CD4-positive, CD25-positive, alpha-beta regulatory T cell (primary cell): ENCODE results near the gene SAPCD2. TPM values are rescaled to one million over a fixed set of nuclear protein-coding genes. Genes with fewer than 3 reads are reported as not detected.

Experiments used
- ATAC-seq, 2 donors: fragments of 150-1000 bp; cut with Tn5 transposase; one replicate each; pipeline ENCODE4 v1.10.0; 2021; ENCODE audit warnings: low read depth in 2 of 2, moderate number of reproducible peaks in 2 of 2, moderate library complexity in 1 of 2
- DNase-seq, 3 donors: peaks; one replicate each; pipeline versions ENCODE4 v3.0.0 to v3.0.0-alpha.2; 2012 to 2022; ENCODE audit warnings: mixed read lengths in 1 of 3
- H3K27ac ChIP-seq: one replicate; pipeline ENCODE4 v1.7.0; 2013; ENCODE audit warnings: mild to moderate bottlenecking, low read length; ENCODE audit not compliant: insufficient read depth, poor library complexity, severe bottlenecking
- H3K27me3 ChIP-seq: one replicate; pipeline ENCODE4 v1.7.0; 2013; ENCODE audit warnings: low read length; ENCODE audit not compliant: control insufficient read depth, insufficient read depth
- H3K36me3 ChIP-seq: one replicate; pipeline ENCODE4 v1.7.0; 2013; ENCODE audit warnings: mild to moderate bottlenecking, low read length, moderate library complexity; ENCODE audit not compliant: control insufficient read depth, insufficient read depth
- H3K4me1 ChIP-seq: 2 replicates; pipeline ENCODE4 v1.7.0; 2013; ENCODE audit warnings: mild to moderate bottlenecking, low read length; ENCODE audit not compliant: insufficient read depth, control insufficient read depth, poor library complexity, severe bottlenecking
- H3K4me3 ChIP-seq: one replicate; pipeline ENCODE4 v1.7.0; 2013; ENCODE audit warnings: low read depth, mild to moderate bottlenecking, low read length, moderate library complexity
- H3K9me3 ChIP-seq, 2 experiments: 1 replicate in 1 of 2; 2 replicates in 1 of 2; pipeline ENCODE4 v1.7.0; 2013; ENCODE audit warnings: low read length in 2 of 2, mild to moderate bottlenecking in 1 of 2, moderate library complexity in 1 of 2; ENCODE audit not compliant: control insufficient read depth in 2 of 2
- H3K27ac Mint-ChIP-seq, 3 donors: one replicate each; pipeline ENCODE4 v1.8.0; 2020 to 2022; ENCODE audit warnings: mild to moderate bottlenecking in 3 of 3, mixed read lengths in 3 of 3, moderate library complexity in 2 of 3
- H3K27me3 Mint-ChIP-seq: one replicate; pipeline ENCODE4 v1.8.0; 2022; ENCODE audit warnings: mild to moderate bottlenecking, mixed read lengths
- H3K36me3 Mint-ChIP-seq: one replicate; pipeline ENCODE4 v1.8.0; 2020; ENCODE audit warnings: mixed read lengths
- H3K4me1 Mint-ChIP-seq, 4 donors: one replicate each; pipeline ENCODE4 v1.8.0; 2020 to 2022; ENCODE audit warnings: mixed read lengths in 4 of 4, mild to moderate bottlenecking in 1 of 4
- H3K4me3 Mint-ChIP-seq, 4 donors: one replicate each; pipeline ENCODE4 v1.8.0; 2020 to 2022; ENCODE audit warnings: mild to moderate bottlenecking in 4 of 4, mixed read lengths in 4 of 4, moderate library complexity in 3 of 4
- H3K9me3 Mint-ChIP-seq, 7 donors: one replicate each; pipeline ENCODE4 v1.8.0; 2020 to 2022; ENCODE audit warnings: mixed read lengths in 7 of 7, mild to moderate bottlenecking in 3 of 7, moderate library complexity in 2 of 7
- polyA plus RNA-seq, 4 donors: library from polyadenylated mRNA; unstranded; fragments of 300-500 nt; fragmentation: Illumina TruSeq; gene quantifications; one replicate each; pipeline ENCODE4 v1.2.3, GENCODE V29; 2021
- total RNA-seq: library from RNA; stranded (reverse); gene quantifications from one replicate; pipeline ENCODE4 v1.2.3, GENCODE V29; 2022

The SAPCD2 gene
- total and polyA plus RNA-seq, 5 donors from 2014 or later: 0.09 to 1.2 (median 0.19) TPM

- ATAC-seq (peak; percentile 2 to 4), DNase-seq (no peak)
- Mint-ChIP-seq H3K4me3 (peak overlapping the region in 2 of 4 donors; percentile 53 to 74), H3K9me3 (no peaks in the 10 kb centered on the region), H3K27ac (no peak overlapping the region), H3K4me1 (peaks cover 0 to 13% (median 3%) of the 10 kb centered on the region in 4 donors), H3K27me3 (no peaks in the 10 kb centered on the region), H3K36me3 (no peaks in the 10 kb centered on the region)
- H3K27ac ChIP-seq: peak overlapping the region; percentile 72
- no peaks in the 10 kb centered on the region for H3K9me3 ChIP-seq
- no peak overlapping the region for H3K4me3 ChIP-seq
- no peaks in the 10 kb centered on the region for H3K36me3 ChIP-seq
- H3K27me3 ChIP-seq: no peaks in the 10 kb centered on the region
- H3K4me1 ChIP-seq: peaks cover 15% of the 10 kb centered on the region
Observed at GRCh38 chr9:137114220-137114612, 43.9 kb upstream of the SAPCD2 start.

GRCh38 chr9:137113385-137114159 is 43.2 kb upstream of the SAPCD2 start:
- H3K4me1 ChIP-seq: peaks cover 15% of the 10 kb centered on the region
- Mint-ChIP-seq H3K27me3 (no peaks in the 10 kb centered on the region), H3K4me3 (peak overlapping the region; percentile 44 to 88 (median 80)), H3K36me3 (no peaks in the 10 kb centered on the region), H3K27ac (no peak overlapping the region), H3K4me1 (peaks cover 0 to 10% (median 0%) of the 10 kb centered on the region in 4 donors), H3K9me3 (no peaks in the 10 kb centered on the region)
- H3K36me3 ChIP-seq: no peaks in the 10 kb centered on the region
- H3K4me3 ChIP-seq: no peak overlapping the region
- no peaks in the 10 kb centered on the region for H3K9me3 ChIP-seq
- no peak overlapping the region for H3K27ac ChIP-seq
- no peaks in the 10 kb centered on the region for H3K27me3 ChIP-seq
- DNase-seq (peak in 2 of 3 donors; percentile 26 to 56), ATAC-seq (peak; percentile 28 to 40)

GRCh38 chr9:137112564-137113384 is 42.4 kb upstream of the SAPCD2 start:
- Mint-ChIP-seq H3K4me1 (peaks cover 0 to 10% (median 0%) of the 10 kb centered on the region in 4 donors), H3K27ac (no peak overlapping the region), H3K36me3 (no peaks in the 10 kb centered on the region), H3K9me3 (no peaks in the 10 kb centered on the region), H3K27me3 (no peaks in the 10 kb centered on the region), H3K4me3 (peak overlapping the region; percentile 44 to 88 (median 80))
- ATAC-seq (no peak), DNase-seq (no peak)
- no peaks in the 10 kb centered on the region for H3K27me3 ChIP-seq
- H3K9me3 ChIP-seq: no peaks in the 10 kb centered on the region
- H3K27ac ChIP-seq: no peak overlapping the region
- H3K4me1 ChIP-seq: peaks cover 15% of the 10 kb centered on the region
- H3K4me3 ChIP-seq: no peak overlapping the region
- peaks cover 6% of the 10 kb centered on the region for H3K36me3 ChIP-seq

- no peak overlapping the region for H3K4me3 ChIP-seq
- H3K27me3 ChIP-seq: no peaks in the 10 kb centered on the region
- Mint-ChIP-seq H3K27ac (no peak overlapping the region), H3K4me3 (peak overlapping the region in 1 of 4 donors; percentile 24), H3K36me3 (no peaks in the 10 kb centered on the region), H3K4me1 (peaks cover 0 to 10% (median 0%) of the 10 kb centered on the region in 4 donors), H3K27me3 (no peaks in the 10 kb centered on the region), H3K9me3 (no peaks in the 10 kb centered on the region)
- H3K9me3 ChIP-seq: no peaks in the 10 kb centered on the region
- H3K36me3 ChIP-seq: peaks cover 13% of the 10 kb centered on the region
- H3K27ac ChIP-seq: no peak overlapping the region
- DNase-seq: no peak
- peaks cover 15% of the 10 kb centered on the region for H3K4me1 ChIP-seq
- no peak for ATAC-seq
Observed at GRCh38 chr9:137111788-137112563, 41.6 kb upstream of the SAPCD2 start.

- Histone ChIP-seq H3K9me3 (no peaks in the 10 kb centered on the region), H3K4me1 (peaks cover 15% of the 10 kb centered on the region), H3K36me3 (peaks cover 19% of the 10 kb centered on the region), H3K4me3 (no peak overlapping the region), H3K27ac (no peak overlapping the region), H3K27me3 (no peaks in the 10 kb centered on the region)
- no peaks in the 10 kb centered on the region for H3K9me3 Mint-ChIP-seq
- no peaks in the 10 kb centered on the region for H3K27me3 Mint-ChIP-seq
- peaks cover 0 to 10% (median 0%) of the 10 kb centered on the region in 4 donors for H3K4me1 Mint-ChIP-seq
- no peak for ATAC-seq
- H3K27ac Mint-ChIP-seq: no peak overlapping the region
- no peak for DNase-seq
- peak overlapping the region in 2 of 4 donors; percentile 47 to 74 for H3K4me3 Mint-ChIP-seq
- no peaks in the 10 kb centered on the region for H3K36me3 Mint-ChIP-seq
Observed at GRCh38 chr9:137110911-137111787, 40.8 kb upstream of the SAPCD2 start.

GRCh38 chr9:137110147-137110910 is 40.0 kb upstream of the SAPCD2 start:
- Histone ChIP-seq H3K27me3 (no peaks in the 10 kb centered on the region), H3K4me3 (no peak overlapping the region), H3K9me3 (no peaks in the 10 kb centered on the region), H3K27ac (no peak overlapping the region), H3K4me1 (peaks cover 15% of the 10 kb centered on the region), H3K36me3 (peaks cover 24% of the 10 kb centered on the region)
- H3K27ac Mint-ChIP-seq: no peak overlapping the region
- H3K36me3 Mint-ChIP-seq: peaks cover 5% of the 10 kb centered on the region
- peak overlapping the region in 1 of 4 donors; percentile 47 for H3K4me3 Mint-ChIP-seq
- ATAC-seq (no peak), DNase-seq (no peak)
- peaks cover 0 to 10% (median 0%) of the 10 kb centered on the region in 4 donors for H3K4me1 Mint-ChIP-seq
- H3K9me3 Mint-ChIP-seq: no peaks in the 10 kb centered on the region
- H3K27me3 Mint-ChIP-seq: no peaks in the 10 kb centered on the region
